ENCODE measurements around the gene BDH1. TPM values are rescaled to one million over a fixed set of nuclear protein-coding genes. Genes with fewer than 3 reads are reported as not detected.

BDH1 gene
- total and polyA plus RNA-seq, 7 donors: 2.3 to 138 (median 16.8) TPM

DNA sequence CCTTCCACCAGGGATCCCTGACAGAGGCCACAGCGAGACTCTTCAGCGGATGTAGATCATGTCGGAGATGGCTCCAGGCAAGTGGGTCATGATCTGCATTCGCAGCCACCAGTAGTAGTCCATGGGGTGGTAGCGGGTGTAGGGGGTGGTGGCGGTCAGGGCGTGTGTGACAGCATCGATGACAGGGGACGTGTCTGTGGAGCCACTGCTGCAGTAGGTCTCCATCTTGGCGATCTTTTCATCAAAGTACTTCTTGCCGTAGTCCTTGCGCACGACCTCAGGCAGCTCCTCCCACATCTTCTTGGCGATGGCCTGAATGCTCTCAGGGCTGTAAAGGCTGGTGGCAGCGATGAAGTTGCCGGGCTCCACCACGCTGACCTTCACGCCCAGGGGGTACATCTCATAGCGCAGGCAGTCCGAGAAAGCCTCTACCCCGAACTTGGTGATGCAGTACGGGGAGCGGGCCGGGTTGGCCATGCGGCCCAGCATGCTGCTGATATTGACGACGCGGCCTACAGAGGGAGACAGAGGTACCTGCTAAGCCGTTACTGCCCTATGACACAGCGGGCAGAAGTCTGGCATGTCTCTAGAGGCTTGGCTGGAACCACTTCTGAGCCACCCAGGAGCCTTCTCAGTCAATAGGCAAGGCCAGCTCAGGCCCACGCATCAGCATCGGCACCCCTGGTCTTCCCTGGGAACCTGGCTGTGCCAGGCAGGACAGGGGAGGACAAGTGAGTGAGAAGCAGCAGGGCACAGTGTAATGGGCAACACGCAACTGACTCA lies 43.7 kb downstream of the BDH1 start:
- no peak for DNase-seq
- intact Hi-C loops (cut with DNase I): loop anchor here (10.0 kb wide), 1 partner anchor 287 kb away; no protein-coding TSS in a partner anchor
- Histone ChIP-seq H3K4me1 (peaks cover 0 to 11% (median 5%) of the 10 kb centered on the region in 4 donors), H3K27ac (no peak overlapping the region), H3K9me3 (no peaks in the 10 kb centered on the region), H3K4me3 (no peak overlapping the region), H3K36me3 (peaks cover 0 to 2% (median 0%) of the 10 kb centered on the region in 4 donors), H3K27me3 (no peaks in the 10 kb centered on the region)
- TF ChIP-seq, protein P1, sequence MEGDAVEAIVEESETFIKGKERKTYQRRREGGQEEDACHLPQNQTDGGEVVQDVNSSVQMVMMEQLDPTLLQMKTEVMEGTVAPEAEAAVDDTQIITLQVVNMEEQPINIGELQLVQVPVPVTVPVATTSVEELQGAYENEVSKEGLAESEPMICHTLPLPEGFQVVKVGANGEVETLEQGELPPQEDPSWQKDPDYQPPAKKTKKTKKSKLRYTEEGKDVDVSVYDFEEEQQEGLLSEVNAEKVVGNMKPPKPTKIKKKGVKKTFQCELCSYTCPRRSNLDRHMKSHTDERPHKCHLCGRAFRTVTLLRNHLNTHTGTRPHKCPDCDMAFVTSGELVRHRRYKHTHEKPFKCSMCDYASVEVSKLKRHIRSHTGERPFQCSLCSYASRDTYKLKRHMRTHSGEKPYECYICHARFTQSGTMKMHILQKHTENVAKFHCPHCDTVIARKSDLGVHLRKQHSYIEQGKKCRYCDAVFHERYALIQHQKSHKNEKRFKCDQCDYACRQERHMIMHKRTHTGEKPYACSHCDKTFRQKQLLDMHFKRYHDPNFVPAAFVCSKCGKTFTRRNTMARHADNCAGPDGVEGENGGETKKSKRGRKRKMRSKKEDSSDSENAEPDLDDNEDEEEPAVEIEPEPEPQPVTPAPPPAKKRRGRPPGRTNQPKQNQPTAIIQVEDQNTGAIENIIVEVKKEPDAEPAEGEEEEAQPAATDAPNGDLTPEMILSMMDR (IDR thresholded peaks at IDR 0.05): no peak
- TF ChIP-seq POLR2AphosphoS5 (IDR thresholded peaks at IDR 0.05) (no peak), EP300 (IDR thresholded peaks at IDR 0.05) (no peak)
- 97 to 98% methylated on average over 33 of the region's 33 CpGs for WGBS, 2 donors

DNA sequence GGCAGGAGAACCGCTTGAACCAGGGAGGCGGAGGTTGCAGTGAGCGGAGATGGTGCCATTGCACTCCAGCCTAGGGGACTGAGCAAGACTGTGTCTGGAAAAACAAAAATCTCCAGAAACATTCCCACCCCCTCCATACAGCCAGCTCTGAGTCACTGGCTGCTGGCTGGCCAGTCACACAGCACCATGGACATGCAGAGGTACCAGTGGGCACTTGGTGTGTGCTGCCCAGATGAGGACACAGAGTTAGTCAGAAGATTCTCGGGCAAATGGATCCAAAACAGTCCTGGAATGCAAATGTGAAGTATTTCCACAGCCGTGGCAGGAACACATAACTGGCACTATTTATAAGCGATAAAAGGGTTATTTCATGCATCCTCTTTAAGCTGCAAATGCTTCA lies 44.6 kb downstream of the BDH1 start:
- TF ChIP-seq EP300 (IDR thresholded peaks at IDR 0.05) (no peak), POLR2AphosphoS5 (IDR thresholded peaks at IDR 0.05) (no peak), POLR2A (IDR thresholded peaks at IDR 0.05) (no peak)
- TF ChIP-seq, protein P1 (IDR thresholded peaks at IDR 0.05): no peak
- no peak overlapping the region for H3K27ac ChIP-seq
- H3K4me3 ChIP-seq: no peak overlapping the region
- WGBS, 2 donors: 94 to 95% methylated on average over 6 of the region's 6 CpGs
- intact Hi-C loops (cut with DNase I): loop anchor here (10.0 kb wide), 1 partner anchor 286 kb away; no protein-coding TSS in a partner anchor
- DNase-seq: no peak
- H3K36me3 ChIP-seq: peaks cover 0 to 2% (median 0%) of the 10 kb centered on the region in 4 donors
- peaks cover 0 to 11% (median 5%) of the 10 kb centered on the region in 4 donors for H3K4me1 ChIP-seq
- H3K27me3 ChIP-seq: no peaks in the 10 kb centered on the region
- H3K9me3 ChIP-seq: no peaks in the 10 kb centered on the region

DNA sequence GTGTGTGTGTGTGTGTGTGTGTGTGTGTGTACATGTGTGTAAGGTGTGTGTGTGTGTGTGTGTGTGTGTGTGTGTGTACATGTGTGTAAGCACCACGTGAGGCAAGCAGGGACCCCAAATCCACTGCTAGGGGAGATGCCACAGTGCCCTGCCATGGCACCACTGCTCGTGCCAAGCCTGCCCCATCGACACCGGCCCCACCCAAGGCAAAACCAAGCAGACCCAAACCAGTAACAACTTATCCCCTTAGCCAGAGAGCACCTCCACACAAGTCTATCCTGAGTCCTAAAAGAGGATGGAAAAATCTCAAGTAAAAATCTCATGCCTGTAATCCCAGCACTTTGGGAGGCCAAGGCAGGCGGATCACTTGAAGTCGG lies 45.1 kb downstream of the BDH1 start:
- WGBS, 2 donors: 68 to 86% methylated on average over 6 of the region's 6 CpGs
- peaks cover 0 to 11% (median 5%) of the 10 kb centered on the region in 4 donors for H3K4me1 ChIP-seq
- no peak overlapping the region for H3K27ac ChIP-seq
- TF ChIP-seq, protein P1 (IDR thresholded peaks at IDR 0.05): no peak
- TF ChIP-seq POLR2AphosphoS5 (IDR thresholded peaks at IDR 0.05) (no peak), POLR2A (IDR thresholded peaks at IDR 0.05) (no peak), EP300 (IDR thresholded peaks at IDR 0.05) (no peak)
- DNase-seq: no peak
- no peaks in the 10 kb centered on the region for H3K9me3 ChIP-seq
- intact Hi-C loops (cut with DNase I): loop anchor here (1.0 to 10.0 kb wide), 2 partner anchors 253 to 286 kb away; no protein-coding TSS in a partner anchor
- no peak overlapping the region for H3K4me3 ChIP-seq
- no peaks in the 10 kb centered on the region for H3K27me3 ChIP-seq
- H3K36me3 ChIP-seq: peaks cover 0 to 2% (median 0%) of the 10 kb centered on the region in 4 donors

GRCh38 chr3:197508924-197509775 lies 46.6 kb downstream of the BDH1 start:
- DNase-seq: no peak
- H3K27me3 ChIP-seq: no peaks in the 10 kb centered on the region
- no peaks in the 10 kb centered on the region for H3K9me3 ChIP-seq
- peaks cover 0 to 2% (median 0%) of the 10 kb centered on the region in 4 donors for H3K36me3 ChIP-seq
- peak overlapping the region in 1 of 4 donors; percentile 75 for H3K27ac ChIP-seq
- peak overlapping the region in 3 of 4 donors; percentile 39 to 56 (median 55) for H3K4me3 ChIP-seq
- H3K4me1 ChIP-seq: peaks cover 0 to 11% (median 5%) of the 10 kb centered on the region in 4 donors
- 88 to 91% methylated on average over 27 of the region's 27 CpGs for WGBS, 2 donors
- intact Hi-C loops (cut with DNase I): no loop called here
- no peak for TF ChIP-seq POLR2AphosphoS5 (IDR thresholded peaks at IDR 0.05)
- TF ChIP-seq EP300 (IDR thresholded peaks at IDR 0.05): no peak
- TF ChIP-seq POLR2A (IDR thresholded peaks at IDR 0.05): no peak
- TF ChIP-seq, protein P1 (IDR thresholded peaks at IDR 0.05): no peak
